Neural cell (in vitro differentiated cells): ENCODE results near the gene ENTREP1. TPM values are rescaled to one million over a fixed set of nuclear protein-coding genes. Genes with fewer than 3 reads are reported as not detected.

ENCODE experiments used
- H2AFZ ChIP-seq: fragments of 200-600, 300-800 bp; sonication (generic), shearing (Covaris generic); 2 replicates; pipeline ENCODE4 v1.6.0; 2014; ENCODE audit warnings: low read depth, mild to moderate bottlenecking, antibody characterized with exemption, low read length, moderate library complexity
- H3F3A ChIP-seq: fragments of 200-600 bp; shearing (Covaris generic); 2 replicates; pipeline ENCODE4 v1.6.1; 2016; ENCODE audit warnings: mild to moderate bottlenecking, moderate library complexity, mixed read lengths, antibody characterized with exemption, low read length; ENCODE audit not compliant: insufficient read depth, poor library complexity, severe bottlenecking
- H3K27ac ChIP-seq: fragments of 200-600, 300-800 bp; sonication (generic), shearing (Covaris generic); 2 replicates; pipeline ENCODE4 v1.5.1; 2014; ENCODE audit warnings: mild to moderate bottlenecking, low read length, moderate library complexity
- H3K27me3 ChIP-seq: fragments of 300-800, 200-600 bp; sonication (generic), shearing (Covaris generic); 2 replicates; pipeline ENCODE4 v1.6.0; 2014; ENCODE audit warnings: mild to moderate bottlenecking, low read depth, low read length, moderate library complexity; ENCODE audit not compliant: insufficient read depth
- H3K36me3 ChIP-seq: fragments of 300-800, 200-600 bp; sonication (generic), shearing (Covaris generic); 2 replicates; pipeline ENCODE4 v1.5.1; 2014; ENCODE audit warnings: mild to moderate bottlenecking, antibody characterized with exemption, low read length, moderate library complexity; ENCODE audit not compliant: insufficient read depth
- H3K4me2 ChIP-seq: fragments of 300-800, 200-600 bp; sonication (generic), shearing (Covaris generic); 2 replicates; pipeline ENCODE4 v1.6.0; 2014; ENCODE audit warnings: mild to moderate bottlenecking, low read length
- H3K4me3 ChIP-seq: fragments of 300-800, 200-600 bp; sonication (generic), shearing (Covaris generic); 2 replicates; pipeline ENCODE4 v1.5.1; 2014; ENCODE audit warnings: mild to moderate bottlenecking, low read length, moderate library complexity
- H3K79me2 ChIP-seq: fragments of 200-600 bp; shearing (Covaris generic); replicated peaks from 2 replicates; pipeline ENCODE4 v1.6.0; 2014; ENCODE audit warnings: mild to moderate bottlenecking, low read length, moderate library complexity; ENCODE audit not compliant: insufficient read depth
- H3K9ac ChIP-seq: fragments of 300-800, 200-600 bp; sonication (generic), shearing (Covaris generic); 2 replicates; pipeline ENCODE4 v1.6.1; 2016; ENCODE audit warnings: mild to moderate bottlenecking, low read length, mixed read lengths
- H3K9me2 ChIP-seq: fragments of 200-600 bp; shearing (Covaris generic); 2 replicates; pipeline ENCODE4 v1.6.1; 2016; ENCODE audit warnings: mild to moderate bottlenecking, low read length, mixed read lengths; ENCODE audit not compliant: insufficient read depth
- H3K9me3 ChIP-seq: fragments of 200-600, 300-800 bp; sonication (generic), shearing (Covaris generic); 2 replicates; pipeline ENCODE4 v1.6.1; 2016; ENCODE audit warnings: mild to moderate bottlenecking, mixed run types, low read length, moderate library complexity, mixed read lengths
- H4K20me1 ChIP-seq: fragments of 200-600 bp; shearing (Covaris generic); 2 replicates; pipeline ENCODE4 v1.6.1; 2016; ENCODE audit warnings: mild to moderate bottlenecking, mixed run types; ENCODE audit not compliant: insufficient read depth
- CTCF ChIP-seq: fragments of 450-650 bp; IDR thresholded peaks from 2 replicates; pipeline ENCODE4 v1.5.1; 2014; ENCODE audit warnings: antibody characterized with exemption, mild to moderate bottlenecking, moderate library complexity; ENCODE audit not compliant: poor library complexity, severe bottlenecking
- EP300 ChIP-seq: fragments of 450-650 bp; conservative IDR thresholded peaks from 2 replicates; pipeline ENCODE4 v1.6.1; 2014; ENCODE audit warnings: antibody characterized with exemption, mild to moderate bottlenecking, moderate library complexity; ENCODE audit not compliant: poor library complexity, severe bottlenecking
- EZH2 ChIP-seq: fragments of 200-600, 300-800 bp; shearing (Covaris generic), sonication (generic); IDR thresholded peaks from 2 replicates; pipeline ENCODE4 v1.6.1; 2014; ENCODE audit warnings: antibody characterized with exemption, low read length, borderline replicate concordance, mild to moderate bottlenecking; ENCODE audit not compliant: insufficient read depth, poor library complexity, severe bottlenecking
- MXI1 ChIP-seq: fragments of 450-650 bp; conservative IDR thresholded peaks from 2 replicates; pipeline ENCODE4 v1.6.1; 2014; ENCODE audit warnings: antibody characterized with exemption, mild to moderate bottlenecking; ENCODE audit not compliant: poor library complexity, severe bottlenecking
- POLR2AphosphoS5 ChIP-seq: IDR thresholded peaks from 2 replicates; pipeline ENCODE4 v1.6.1; 2012
- RAD21 ChIP-seq: fragments of 450-650 bp; conservative IDR thresholded peaks from 2 replicates; pipeline ENCODE4 v1.6.1; 2014; ENCODE audit warnings: antibody characterized with exemption, mild to moderate bottlenecking, moderate library complexity
- REST ChIP-seq: IDR thresholded peaks from 2 replicates; pipeline ENCODE4 v1.6.1; 2012; ENCODE audit warnings: borderline replicate concordance
- SMC3 ChIP-seq: fragments of 450-650 bp; conservative IDR thresholded peaks from 2 replicates; pipeline ENCODE4 v1.6.1; 2014; ENCODE audit warnings: antibody characterized with exemption, mild to moderate bottlenecking, moderate library complexity; ENCODE audit not compliant: poor library complexity
- TAF1 ChIP-seq: IDR thresholded peaks from 2 replicates; pipeline ENCODE4 v1.6.1; 2012; ENCODE audit warnings: low read depth
- polyA plus RNA-seq: library from polyadenylated mRNA; depleted of rRNA; stranded (reverse); fragments of >200 nt; gene quantifications from 2 replicates; pipeline ENCODE4 v1.2.3, GENCODE V29; 2014

Gene ENTREP1
- polyA plus RNA-seq, 1 donor from 2014 or later = 2.0 TPM

- no peak overlapping the region for H3K27ac ChIP-seq
- no peaks in the 10 kb centered on the region for H4K20me1 ChIP-seq
- no peaks in the 10 kb centered on the region for H3K9me2 ChIP-seq
- no peak overlapping the region for H3K4me3 ChIP-seq
- H3K4me2 ChIP-seq = no peak overlapping the region
- H3K9me3 ChIP-seq = peaks cover 2% of the 10 kb centered on the region
- no peaks in the 10 kb centered on the region for H3F3A ChIP-seq
- no peak overlapping the region for H2AFZ ChIP-seq
- no peaks in the 10 kb centered on the region for H3K27me3 ChIP-seq
- H3K9ac ChIP-seq = no peak overlapping the region
- no peaks in the 10 kb centered on the region for H3K36me3 ChIP-seq
- TF ChIP-seq EZH2 (no peak), EP300 (no peak), SMC3 (no peak), CTCF (no peak), REST (no peak), RAD21 (no peak), TAF1 (no peak), POLR2AphosphoS5 (no peak)
- H3K79me2 ChIP-seq = no peaks in the 10 kb centered on the region
Observed at GRCh38 chr9:69363191-69363590, 38.2 kb downstream of the ENTREP1 start.

GRCh38 chr9:69364510-69365150 lies 39.6 kb downstream of the ENTREP1 start:
- Histone ChIP-seq H3K9me2 (no peaks in the 10 kb centered on the region), H3F3A (no peaks in the 10 kb centered on the region), H3K9me3 (peaks cover 4% of the 10 kb centered on the region), H3K27ac (no peak overlapping the region), H3K9ac (no peak overlapping the region), H3K27me3 (no peaks in the 10 kb centered on the region), H3K4me2 (no peak overlapping the region), H3K36me3 (no peaks in the 10 kb centered on the region), H3K79me2 (no peaks in the 10 kb centered on the region), H2AFZ (no peak overlapping the region), H3K4me3 (no peak overlapping the region), H4K20me1 (no peaks in the 10 kb centered on the region)
- no peak for TF ChIP-seq EZH2
- TF ChIP-seq MXI1 = no peak
- TF ChIP-seq POLR2AphosphoS5 = no peak
- no peak for TF ChIP-seq TAF1
- no peak for TF ChIP-seq CTCF
- no peak for TF ChIP-seq EP300
- no peak for TF ChIP-seq SMC3
- TF ChIP-seq RAD21 = no peak
- no peak for TF ChIP-seq REST
